Measurements from ENCODE around the gene FOXP3. TPM values are rescaled to one million over a fixed set of nuclear protein-coding genes. Genes with fewer than 3 reads are reported as not detected.

Gene FOXP3
- total and polyA plus RNA-seq, 2 of the 8 experiments (the other 6 are each of a cell fraction or from before 2014, with no cell fraction given): 0.37 to 0.54 TPM

DNA sequence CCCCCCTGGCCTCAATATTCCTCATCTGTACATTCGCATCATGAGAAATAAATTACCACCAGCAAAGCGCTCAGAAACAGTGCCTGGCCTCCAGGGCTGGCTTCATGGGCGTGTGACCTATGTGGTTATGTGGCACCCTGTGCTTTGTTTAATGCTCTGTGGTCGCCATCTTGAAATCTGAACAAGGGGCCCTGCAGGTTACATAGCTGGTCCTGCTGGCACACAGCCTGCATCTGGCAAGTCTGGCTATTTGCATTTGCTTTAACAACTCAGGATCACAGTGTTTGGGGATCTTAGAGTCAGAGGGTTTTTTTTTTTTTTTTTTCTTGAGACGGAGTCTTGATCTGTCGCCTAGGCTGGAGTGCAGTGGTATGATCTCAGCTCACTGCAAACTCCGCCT lies 9.9 kb downstream of the FOXP3 start:
- Histone ChIP-seq H2BK120ac (replicated peaks; ENCODE audit: low read depth, low read length) (no peak overlapping the region), H3K56ac (replicated peaks; ENCODE audit: insufficient read length, low read depth, low read length) (no peak overlapping the region), H3K4me2 (ENCODE audit: insufficient read depth in 1 of 2, low read depth in 2 of 2, low read length in 2 of 2) (no peak overlapping the region), H3K36me3 (ENCODE audit: control insufficient read depth in 2 of 4, insufficient read depth in 4 of 4, low read length in 3 of 4) (no peaks in the 10 kb centered on the region), H4K5ac (ENCODE audit: insufficient read length, low read depth, low read length) (no peak overlapping the region), H3K4me1 (replicated peaks in 1 of 4; ENCODE audit: control insufficient read depth in 3 of 4, insufficient read depth in 4 of 4, low read length in 3 of 4) (no peaks in the 10 kb centered on the region; a peak in 1 of 7 replicates), H4K91ac (replicated peaks; ENCODE audit: insufficient read length, low read length) (no peak overlapping the region), H3K9me3 (ENCODE audit: insufficient read depth in 2 of 2, low read depth in 1 of 2, low read length in 1 of 2) (no peaks in the 10 kb centered on the region), H2BK20ac (ENCODE audit: low read length) (no peak overlapping the region), H3K18ac (ENCODE audit: extremely low read depth, low read length) (no peak overlapping the region), H3K23ac (ENCODE audit: insufficient read length) (no peak overlapping the region), H3K4me3 (ENCODE audit: extremely low read depth in 1 of 4, insufficient read depth in 2 of 4, low read depth in 3 of 4, low read length in 4 of 4) (no peak overlapping the region), H4K20me1 (replicated peaks in 1 of 2; ENCODE audit: control insufficient read depth in 1 of 2, insufficient read depth in 2 of 2, low read length in 2 of 2) (no peaks in the 10 kb centered on the region), H2BK12ac (ENCODE audit: low read depth, low read length) (no peak overlapping the region), H3K4ac (replicated peaks; ENCODE audit: insufficient read length, low read depth, low read length) (no peak overlapping the region), H2AK5ac (ENCODE audit: low read depth, low read length) (no peak overlapping the region), H3K23me2 (ENCODE audit: low read depth, low read length) (no peaks in the 10 kb centered on the region; the same call in 1 of the 2 replicates), H3K79me2 (ENCODE audit: control insufficient read depth in 1 of 2, insufficient read depth in 2 of 2, low read length in 2 of 2) (no peaks in the 10 kb centered on the region), H3K14ac (ENCODE audit: insufficient read length) (no peak overlapping the region), H3K9ac (replicated peaks in 1 of 4; ENCODE audit: extremely low read depth in 1 of 4, low read depth in 3 of 4, low read length in 3 of 4) (no peak overlapping the region), H3K27ac (ENCODE audit: low read depth, low read length) (no peak overlapping the region), H4K8ac (ENCODE audit: extremely low read depth, insufficient read depth, low read length) (no peak overlapping the region), H3K27me3 (replicated peaks in 1 of 4; ENCODE audit: control insufficient read depth in 3 of 4, extremely low read depth in 1 of 4, insufficient read depth in 3 of 4, low read length in 3 of 4) (no peaks in the 10 kb centered on the region), H2BK5ac (ENCODE audit: low read depth, low read length) (no peak overlapping the region), H2AFZ (ENCODE audit: low read length) (no peak overlapping the region), H2BK15ac (ENCODE audit: low read length) (no peak overlapping the region), H3K79me1 (ENCODE audit: low read depth, low read length) (no peaks in the 10 kb centered on the region)
- CTCF ChIA-PET (ENCODE audit: partially characterized antibody): interaction anchor here (1.6 kb wide), 1 partner anchor 62 kb away, joined by 8 read pairs; no protein-coding TSS in a partner anchor
- DNase-seq (ENCODE audit: low read depth in 1 of 2, low spot score in 2 of 2) (no peak), FAIRE-seq (no peak)
- POLR2A ChIA-PET (ENCODE audit: partially characterized antibody): interaction anchor here (1.1 to 2.1 kb wide), 2 partner anchors 9 to 13 kb away, joined by 3 to 6 read pairs; partner anchors contain the start of gene FOXP3
- 0 out of 2 replicates have a peak, but pooled peaks have one; percentile 27 for TF ChIP-seq YY1 (IDR thresholded peaks at IDR 0.05; ENCODE audit: low read depth, low read length)
- TF ChIP-seq EP300 (IDR thresholded peaks at IDR 0.05; ENCODE audit: borderline replicate concordance in 1 of 2, low read depth in 2 of 2, low read length in 2 of 2): no peak
- WGBS, 2 experiments (ENCODE audit: extremely low coverage in 1 of 2, insufficient coverage in 1 of 2, insufficient read length in 1 of 2, insufficient replicate concordance in 2 of 2, low coverage in 1 of 2, low lambda C conversion rate in 2 of 2, missing lambda C conversion rate in 1 of 2): 92% methylated on average over 4 of the region's 7 CpGs; no CpG with 5 or more reads in 1 of the 2 experiments

Data from H1 (cell line).